Transverse colon (tissue), 4 donors: ENCODE measurements around the gene C6orf120. TPM values are rescaled to one million over a fixed set of nuclear protein-coding genes. Genes with fewer than 3 reads are reported as not detected.
"Not testable (repeated sequence)": the region's sequence is repeated elsewhere in the genome, so short reads cannot be mapped to it uniquely, and the experiment has no call there.

Experiments used
- DNase-seq: peaks from one replicate; pipeline ENCODE4 v3.0.0-alpha.2; 2019
- H3K27ac ChIP-seq, 4 donors: fragments of 200-600 bp; sonication (generic); 2 replicates each; pipeline ENCODE4 v1.5.1; 2016 to 2018; ENCODE audit warnings: inconsistent platforms in 4 of 4
- H3K27me3 ChIP-seq: fragments of 200-600 bp; sonication (generic); 2 replicates; pipeline ENCODE4 v1.5.1; 2017; ENCODE audit warnings: inconsistent platforms
- H3K36me3 ChIP-seq, 4 donors: fragments of 200-600 bp; sonication (generic); 2 replicates each; pipeline ENCODE4 v1.5.1; 2017 to 2019; ENCODE audit warnings: inconsistent platforms in 4 of 4
- H3K4me1 ChIP-seq, 4 donors: fragments of 200-600 bp; sonication (generic); 2 replicates each; pipeline ENCODE4 v1.5.1; 2017 to 2020; ENCODE audit warnings: inconsistent platforms in 4 of 4
- H3K4me3 ChIP-seq, 4 donors: fragments of 200-600 bp; sonication (generic); 1 replicate in 1 of 4; 2 replicates in 3 of 4; pipeline versions ENCODE4 v1.5.1 to v1.6.1; 2017 to 2019; ENCODE audit warnings: inconsistent platforms in 4 of 4
- H3K9me3 ChIP-seq, 2 donors: fragments of 200-600 bp; sonication (generic); 2 replicates each; pipeline ENCODE4 v1.5.1; 2017 to 2019; ENCODE audit warnings: inconsistent platforms in 2 of 2
- EP300 ChIP-seq: sonication (generic); formaldehyde crosslinking; IDR thresholded peaks from one replicate; pipeline ENCODE4 v1.6.1; 2017; ENCODE audit warnings: antibody characterized with exemption, low read depth
- POLR2A ChIP-seq: fragments of 450-650 bp; IDR thresholded peaks from one replicate; pipeline ENCODE4 v1.6.1; 2016; ENCODE audit warnings: antibody characterized with exemption, mild to moderate bottlenecking, moderate library complexity
- POLR2AphosphoS5 ChIP-seq, 3 donors: sonication (generic); formaldehyde crosslinking; IDR thresholded peaks; one replicate each; pipeline ENCODE4 v1.6.1; 2016; ENCODE audit warnings: antibody characterized with exemption in 3 of 3
- WGBS, 2 donors: methylation state at CpG; one replicate each; pipeline ENCODE4 v1.1.5; 2018; ENCODE audit warnings: low coverage in 1 of 2; 5-methylcytosine and 5-hydroxymethylcytosine counted together
- in situ Hi-C, 4 donors: fragments of 200-750 bp; cut with MboI; loops; one replicate each; pipeline versions ENCODE4 v1.15.0 to v1.15.1; 2017; ENCODE audit warnings: low sequenced_read_pairs in 3 of 4, low pct_ligation_motif_present in 1 of 4, low pct_unique_long_range_greater_than_20kb in 1 of 4
- intact Hi-C: fragments of 100-400 bp; cut with DNase I; formaldehyde crosslinking; loops from one replicate; pipeline ENCODE4 v1.15.1; 2023; ENCODE audit warnings: low total_unique reads
- total RNA-seq, 4 donors: library from RNA; depleted of rRNA; stranded (reverse); fragments of >200 nt; gene quantifications; one replicate each; pipeline ENCODE4 v1.1.0, GENCODE V29; 2016
- TF ChIP-seq, protein P1 (sequence below), 5 experiments: fragments of 200-600 bp in 3 of 5; fragments of 450-650 bp in 2 of 5; sonication (generic) in 3 of 5; IDR thresholded peaks; 1 replicate in 2 of 5; 2 replicates in 3 of 5; pipeline ENCODE4 v1.5.1; 2016 to 2017; ENCODE audit warnings: antibody characterized with exemption in 5 of 5, inconsistent platforms in 3 of 5, mild to moderate bottlenecking in 2 of 5, moderate library complexity in 1 of 5

Gene C6orf120
- total RNA-seq, 4 donors from 2014 or later: 20.5 to 45.2 (median 40.5) TPM

DNA sequence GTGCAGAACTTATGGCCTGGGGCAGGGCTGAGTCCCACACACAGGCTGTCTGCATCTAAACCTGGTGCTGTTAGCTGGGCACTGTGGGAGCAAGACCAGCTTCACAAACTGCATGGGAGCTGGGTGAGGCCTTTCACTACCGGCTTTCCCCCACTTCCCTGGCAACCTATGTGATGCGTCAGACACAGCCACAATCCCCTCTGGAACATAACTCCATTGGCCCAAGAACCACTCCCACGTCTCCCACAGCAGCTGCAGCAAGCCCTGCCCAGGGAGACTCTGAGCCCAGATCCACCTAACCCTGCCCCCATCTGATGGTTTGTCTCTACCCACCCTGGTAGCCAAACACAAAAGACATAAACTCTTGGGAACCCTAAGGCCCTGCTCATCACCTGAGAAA, 9.4 kb upstream of the C6orf120 start:
- H3K27ac ChIP-seq: no peak overlapping the region
- H3K4me3 ChIP-seq: no peak overlapping the region
- no peaks in the 10 kb centered on the region for H3K4me1 ChIP-seq
- H3K9me3 ChIP-seq: no peaks in the 10 kb centered on the region
- no peaks in the 10 kb centered on the region for H3K27me3 ChIP-seq
- intact Hi-C loops: no loop called here
- DNase-seq: no peak
- no peak for TF ChIP-seq EP300
- no peak for TF ChIP-seq POLR2A
- TF ChIP-seq, protein P1, sequence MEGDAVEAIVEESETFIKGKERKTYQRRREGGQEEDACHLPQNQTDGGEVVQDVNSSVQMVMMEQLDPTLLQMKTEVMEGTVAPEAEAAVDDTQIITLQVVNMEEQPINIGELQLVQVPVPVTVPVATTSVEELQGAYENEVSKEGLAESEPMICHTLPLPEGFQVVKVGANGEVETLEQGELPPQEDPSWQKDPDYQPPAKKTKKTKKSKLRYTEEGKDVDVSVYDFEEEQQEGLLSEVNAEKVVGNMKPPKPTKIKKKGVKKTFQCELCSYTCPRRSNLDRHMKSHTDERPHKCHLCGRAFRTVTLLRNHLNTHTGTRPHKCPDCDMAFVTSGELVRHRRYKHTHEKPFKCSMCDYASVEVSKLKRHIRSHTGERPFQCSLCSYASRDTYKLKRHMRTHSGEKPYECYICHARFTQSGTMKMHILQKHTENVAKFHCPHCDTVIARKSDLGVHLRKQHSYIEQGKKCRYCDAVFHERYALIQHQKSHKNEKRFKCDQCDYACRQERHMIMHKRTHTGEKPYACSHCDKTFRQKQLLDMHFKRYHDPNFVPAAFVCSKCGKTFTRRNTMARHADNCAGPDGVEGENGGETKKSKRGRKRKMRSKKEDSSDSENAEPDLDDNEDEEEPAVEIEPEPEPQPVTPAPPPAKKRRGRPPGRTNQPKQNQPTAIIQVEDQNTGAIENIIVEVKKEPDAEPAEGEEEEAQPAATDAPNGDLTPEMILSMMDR (IDR thresholded peaks at IDR 0.05): no peak
- no peak for TF ChIP-seq POLR2AphosphoS5 (IDR thresholded peaks at IDR 0.05)
- H3K36me3 ChIP-seq: peaks cover 0 to 11% (median under 1%) of the 10 kb centered on the region in 4 donors
- in situ Hi-C loops: no loop called here
- WGBS, 2 donors: 95% methylated on average over 3 of the region's 3 CpGs; no CpG with 5 or more reads in 1 of the 2 donors

DNA sequence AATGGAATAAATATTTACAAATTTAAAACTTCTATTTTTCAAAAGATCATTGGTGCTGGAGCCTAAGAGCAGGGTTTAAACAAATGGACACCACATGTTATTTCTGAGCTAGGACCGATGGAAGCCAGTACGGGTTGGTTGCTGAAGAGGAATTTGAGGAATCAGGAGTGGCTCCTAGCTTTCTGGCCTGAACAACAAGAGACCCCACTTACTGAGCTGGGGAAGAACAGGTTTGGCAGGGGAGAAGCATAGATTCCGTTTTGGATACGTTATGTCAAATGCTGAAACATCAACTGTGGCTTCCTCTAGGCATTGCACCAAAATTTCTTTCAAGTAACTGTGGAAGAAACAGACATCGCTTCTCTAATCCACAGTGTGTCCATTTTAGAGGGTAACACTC, 6.8 kb upstream of the C6orf120 start:
- no peaks in the 10 kb centered on the region for H3K27me3 ChIP-seq
- no peak overlapping the region for H3K4me3 ChIP-seq
- H3K9me3 ChIP-seq: no peaks in the 10 kb centered on the region
- TF ChIP-seq, protein P1 (IDR thresholded peaks at IDR 0.05): no peak
- no peak for TF ChIP-seq POLR2A
- TF ChIP-seq EP300: no peak
- no peak for TF ChIP-seq POLR2AphosphoS5 (IDR thresholded peaks at IDR 0.05)
- no peak for DNase-seq
- H3K4me1 ChIP-seq: peaks cover 0 to 5% (median 3%) of the 10 kb centered on the region in 4 donors
- no peaks in the 10 kb centered on the region for H3K36me3 ChIP-seq
- intact Hi-C loops: no loop called here
- in situ Hi-C loops: no loop called here
- no peak overlapping the region for H3K27ac ChIP-seq
- 75 to 98% methylated on average over 5 of the region's 5 CpGs for WGBS, 2 donors

DNA sequence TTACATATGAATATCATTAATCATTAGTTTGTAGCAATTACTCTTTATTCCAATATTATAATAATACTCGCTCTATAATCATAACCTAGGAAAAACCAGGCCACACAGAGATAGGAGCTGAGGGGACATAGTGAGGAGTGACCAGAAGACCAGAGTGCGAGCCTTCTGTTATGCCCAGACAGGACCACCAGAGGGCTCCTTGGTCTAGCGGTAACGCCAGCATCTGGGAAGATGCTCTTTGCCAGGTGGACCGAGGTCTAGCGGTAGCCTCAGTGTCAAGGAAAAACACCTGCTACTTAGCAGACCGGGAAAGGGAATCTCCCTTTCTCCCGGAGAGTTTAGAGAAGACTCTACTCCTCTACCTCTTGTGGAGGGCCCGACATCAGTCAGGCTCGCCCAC, 4.8 kb upstream of the C6orf120 start:
- TF ChIP-seq, protein P1 (IDR thresholded peaks at IDR 0.05): peak in 2 of 5 experiments; percentile 17 to 31
- peaks cover 7 to 16% (median 14%) of the 10 kb centered on the region in 4 donors for H3K4me1 ChIP-seq
- H3K27me3 ChIP-seq, H3K27ac ChIP-seq, intact Hi-C loops, H3K4me3 ChIP-seq, H3K9me3 ChIP-seq, H3K36me3 ChIP-seq, in situ Hi-C loops, DNase-seq: not testable (repeated sequence)
- WGBS, 2 donors: 83 to 100% methylated on average over 4 to 10 of the region's 10 CpGs

DNA sequence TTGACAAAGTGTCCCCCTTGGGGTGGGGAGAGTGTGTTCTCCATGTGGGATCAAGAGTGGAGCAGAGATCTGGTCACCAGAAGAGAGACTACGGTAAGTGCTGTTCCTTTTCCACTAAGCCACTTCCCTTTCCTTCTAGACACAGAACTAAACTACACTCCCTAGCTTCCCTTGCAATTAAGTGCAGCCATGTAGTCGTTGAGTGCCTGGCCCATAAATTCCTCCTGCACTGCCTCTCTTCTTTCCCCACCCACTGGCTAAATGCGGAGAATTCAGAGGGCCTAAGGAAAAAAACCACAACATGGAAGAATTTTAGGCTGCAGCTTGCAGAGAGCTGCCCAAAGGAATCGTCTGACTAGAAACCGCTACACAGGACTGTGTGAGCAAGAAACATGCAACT, 1.6 kb upstream of the C6orf120 start:
- no peak for TF ChIP-seq POLR2A
- no peak for TF ChIP-seq EP300
- TF ChIP-seq, protein P1 (IDR thresholded peaks at IDR 0.05): no peak
- TF ChIP-seq POLR2AphosphoS5 (IDR thresholded peaks at IDR 0.05): no peak
- Histone ChIP-seq H3K36me3 (no peaks in the 10 kb centered on the region), H3K4me1 (peaks cover 17 to 43% (median 33%) of the 10 kb centered on the region in 4 donors), H3K27me3 (no peaks in the 10 kb centered on the region), H3K4me3 (peak overlapping the region in 1 of 4 donors; percentile 85), H3K27ac (peak overlapping the region in 3 of 4 donors; percentile 13 to 96 (median 51)), H3K9me3 (no peaks in the 10 kb centered on the region)
- intact Hi-C loops (loop anchor here (2.0 kb wide), 1 partner anchor 51 kb away; the partner anchor contains the start of genes DYNLT2 and ERMARD), in situ Hi-C loops (no loop called here)
- peak; percentile 22 for DNase-seq
- WGBS, 2 donors: 22% methylated on average over 5 of the region's 5 CpGs; no CpG with 5 or more reads in 1 of the 2 donors
